Lower leg skin (tissue), 3 donors: ENCODE results near the gene RYK.

Source experiments
- POLR2A ChIP-seq, 2 donors: fragments of 450-650 bp; IDR thresholded peaks; one replicate each; pipeline ENCODE4 v1.6.1; 2016 to 2017; ENCODE audit warnings: antibody characterized with exemption in 2 of 2, mild to moderate bottlenecking in 1 of 2, moderate library complexity in 1 of 2
- TF ChIP-seq, protein P1 (sequence below), 3 donors: fragments of 450-650 bp; IDR thresholded peaks; one replicate each; pipeline ENCODE4 v1.5.1; 2016; ENCODE audit warnings: antibody characterized with exemption in 3 of 3, mild to moderate bottlenecking in 3 of 3, moderate library complexity in 2 of 3

DNA sequence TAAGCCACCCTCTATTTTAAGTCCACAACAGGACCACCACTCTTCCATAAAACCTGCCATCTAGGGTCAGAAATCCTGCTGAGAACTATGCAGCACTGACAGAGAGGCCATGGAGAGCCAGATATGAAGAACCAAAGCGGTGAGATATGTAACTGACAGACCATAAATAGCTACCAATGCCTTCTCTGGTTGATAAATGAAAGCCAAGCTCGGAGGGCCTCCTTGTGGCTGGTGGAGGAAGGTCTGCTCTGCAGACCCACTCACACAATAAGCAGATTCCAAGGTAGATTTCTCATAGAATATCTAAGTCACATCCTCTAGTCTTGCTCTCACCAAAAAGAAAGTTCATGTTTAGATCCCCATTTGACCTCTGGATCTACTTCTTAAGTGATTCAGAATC, 38.9 kb downstream of the RYK start:
- TF ChIP-seq, protein P1, sequence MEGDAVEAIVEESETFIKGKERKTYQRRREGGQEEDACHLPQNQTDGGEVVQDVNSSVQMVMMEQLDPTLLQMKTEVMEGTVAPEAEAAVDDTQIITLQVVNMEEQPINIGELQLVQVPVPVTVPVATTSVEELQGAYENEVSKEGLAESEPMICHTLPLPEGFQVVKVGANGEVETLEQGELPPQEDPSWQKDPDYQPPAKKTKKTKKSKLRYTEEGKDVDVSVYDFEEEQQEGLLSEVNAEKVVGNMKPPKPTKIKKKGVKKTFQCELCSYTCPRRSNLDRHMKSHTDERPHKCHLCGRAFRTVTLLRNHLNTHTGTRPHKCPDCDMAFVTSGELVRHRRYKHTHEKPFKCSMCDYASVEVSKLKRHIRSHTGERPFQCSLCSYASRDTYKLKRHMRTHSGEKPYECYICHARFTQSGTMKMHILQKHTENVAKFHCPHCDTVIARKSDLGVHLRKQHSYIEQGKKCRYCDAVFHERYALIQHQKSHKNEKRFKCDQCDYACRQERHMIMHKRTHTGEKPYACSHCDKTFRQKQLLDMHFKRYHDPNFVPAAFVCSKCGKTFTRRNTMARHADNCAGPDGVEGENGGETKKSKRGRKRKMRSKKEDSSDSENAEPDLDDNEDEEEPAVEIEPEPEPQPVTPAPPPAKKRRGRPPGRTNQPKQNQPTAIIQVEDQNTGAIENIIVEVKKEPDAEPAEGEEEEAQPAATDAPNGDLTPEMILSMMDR (IDR thresholded peaks at IDR 0.05) = no peak
- no peak for TF ChIP-seq POLR2A (IDR thresholded peaks at IDR 0.05)
